NCI-H2107 treated with DMSO at 0.1 percent for 48 hours (cell line): ENCODE measurements around the gene STKLD1.

Experiments used
- DNase-seq: peaks from one replicate; lab custom pipeline; 2025; ENCODE audit not compliant: unreplicated experiment; lab: John Stamatoyannopoulos, UW

Gene STKLD1

DNA sequence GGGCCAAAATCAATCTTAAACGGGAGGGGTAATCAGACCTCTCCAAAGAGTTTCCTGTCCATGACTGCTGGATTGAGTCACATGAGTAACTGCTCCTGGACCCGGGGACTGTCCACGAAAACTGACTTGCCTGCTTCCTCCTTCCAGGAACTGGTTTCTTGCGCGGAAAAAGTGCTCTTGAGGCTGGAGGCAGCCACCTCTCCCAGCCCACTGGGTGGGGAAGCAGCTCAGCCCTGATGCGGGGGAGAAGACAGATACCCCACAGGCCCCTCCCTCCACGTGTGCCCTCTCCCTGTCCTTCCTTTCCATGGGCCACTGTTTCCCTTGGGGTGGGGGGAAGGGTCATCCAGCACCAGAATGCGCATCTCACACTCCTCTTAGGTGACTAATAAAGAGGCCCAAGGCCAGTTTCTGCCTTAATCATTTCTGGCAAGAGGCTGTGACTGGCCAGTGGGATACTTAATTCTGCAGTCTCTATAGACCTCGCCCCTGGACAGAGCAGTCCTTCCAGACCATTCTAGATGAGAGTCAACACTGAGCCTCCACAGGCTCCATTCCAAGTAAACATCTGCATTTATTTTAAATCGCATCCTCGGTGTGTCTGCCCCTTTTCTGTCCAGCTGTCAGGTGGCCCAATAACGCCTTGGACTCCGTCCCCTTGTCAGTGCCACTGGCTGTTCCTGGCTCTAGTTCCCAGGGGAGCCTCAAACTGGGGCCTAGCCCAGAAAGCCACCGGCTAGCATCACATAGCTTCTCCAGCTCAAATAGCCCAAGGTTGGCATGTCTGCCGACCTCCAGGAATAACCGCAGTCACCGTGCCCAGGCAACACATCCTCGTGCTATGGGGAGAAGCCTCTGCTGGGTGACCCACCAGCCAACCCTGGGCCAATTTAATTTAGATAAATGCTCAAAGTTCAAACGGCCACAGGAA lies 29.6 kb downstream of the STKLD1 start:
- DNase-seq: no peak

GRCh38 chr9:133406480-133407307 lies 30.5 kb downstream of the STKLD1 start:
- DNase-seq: peak; percentile 27

- no peak for DNase-seq
These were observed 31.9 kb downstream of the STKLD1 start for GRCh38 chr9:133408042-133408441.

- no peak for DNase-seq
These were observed 39.0 kb downstream of the STKLD1 start for GRCh38 chr9:133415170-133415569.

DNA sequence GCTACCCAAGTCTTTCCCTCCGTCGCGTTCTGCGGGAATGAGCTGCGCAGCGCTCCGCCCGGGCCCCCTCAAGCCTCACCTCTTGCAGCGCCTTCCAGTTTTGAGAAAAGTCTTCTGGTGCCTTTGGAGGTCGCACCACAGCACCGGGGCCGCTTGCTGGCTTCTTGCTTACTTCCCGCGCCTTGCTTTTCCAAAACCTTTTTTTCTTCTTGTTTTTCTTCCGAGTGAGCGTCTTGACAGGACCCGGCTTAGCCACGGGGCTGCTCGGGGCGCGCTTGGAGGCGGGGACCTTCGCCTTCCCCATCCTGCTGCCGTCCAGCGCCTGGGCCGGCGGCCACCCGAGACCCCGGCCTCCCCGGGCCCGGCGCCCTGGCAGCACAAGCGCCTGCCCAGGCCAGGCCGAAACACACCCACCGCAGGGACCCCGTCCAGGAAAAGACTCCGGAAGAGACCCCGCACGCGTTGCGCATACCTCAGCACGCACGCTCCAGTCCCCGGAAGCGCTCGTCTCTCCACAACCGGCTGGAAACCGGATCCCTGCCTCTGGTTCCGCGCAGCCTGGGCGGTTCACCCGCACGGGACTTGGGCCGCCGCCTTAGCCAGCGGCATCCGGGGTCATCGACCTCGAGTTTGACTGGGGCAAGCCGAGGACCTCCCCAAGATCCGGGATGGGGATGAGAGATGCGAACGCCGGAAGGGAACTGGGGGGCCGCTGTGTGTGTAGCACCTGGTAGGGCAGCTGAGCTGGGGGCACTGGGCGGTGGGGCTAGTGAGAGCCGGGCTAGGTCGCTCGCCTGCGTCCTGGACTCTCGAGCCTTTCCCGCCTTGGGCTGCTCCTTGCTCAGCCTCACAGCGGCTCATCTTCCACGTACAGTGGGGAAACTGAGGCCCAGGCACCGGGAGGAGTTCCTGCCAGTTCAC lies 41.6 kb downstream of the STKLD1 start, which contains the start of gene REXO4:
REXO4 (minus strand) TSS at position 470 of the 921 bp plus-strand sequence; CDS start at position 304, 166 bp downstream.
- DNase-seq: peak; percentile 75

- no peak for DNase-seq
These were observed 42.8 kb downstream of the STKLD1 start for GRCh38 chr9:133419005-133419404.

GRCh38 chr9:133420392-133420827 lies 44.2 kb downstream of the STKLD1 start:
- no peak for DNase-seq

- DNase-seq: no peak
These were observed 45.7 kb downstream of the STKLD1 start, which contains the start of gene ADAMTS13 for GRCh38 chr9:133421615-133422542. TSS of gene ADAMTS13 (plus strand) at chr9:133422367. CDS start at chr9:133422444, 77 bp downstream.

GRCh38 chr9:133423216-133423615 lies 47.0 kb downstream of the STKLD1 start:
- DNase-seq: no peak

- DNase-seq: no peak
These were observed 48.0 kb downstream of the STKLD1 start for GRCh38 chr9:133424187-133424586.

DNA sequence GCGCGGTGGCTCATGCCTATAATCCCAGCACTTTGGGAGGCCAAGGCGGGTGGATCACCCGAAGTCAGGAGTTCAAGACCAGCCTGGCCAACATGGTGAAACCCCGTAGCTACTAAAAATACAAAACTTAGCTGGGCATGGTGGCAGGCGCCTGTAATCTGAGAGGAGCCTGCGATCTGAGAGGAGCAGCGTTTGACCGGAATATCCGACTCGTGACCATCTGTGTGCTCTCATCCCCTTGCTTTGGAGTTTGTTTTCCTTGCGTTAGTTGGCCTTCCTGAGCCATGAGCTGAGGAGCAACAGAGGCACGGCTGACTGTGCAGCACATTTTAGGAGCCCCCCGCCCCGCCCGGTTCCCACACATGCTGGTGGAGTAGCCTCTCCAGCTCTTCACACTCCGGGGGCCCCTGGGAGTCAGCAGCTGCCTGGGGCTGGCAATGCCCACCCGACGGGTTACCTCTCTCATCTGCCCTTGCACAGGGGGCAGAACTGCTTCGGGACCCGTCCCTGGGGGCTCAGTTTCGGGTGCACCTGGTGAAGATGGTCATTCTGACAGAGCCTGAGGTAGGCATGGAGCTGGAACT lies 49.0 kb downstream of the STKLD1 start:
- no peak for DNase-seq

GRCh38 chr9:133426011-133426410 lies 49.8 kb downstream of the STKLD1 start:
- no peak for DNase-seq

- no peak for DNase-seq
These were observed 51.6 kb downstream of the STKLD1 start for GRCh38 chr9:133427658-133428348.

DNA sequence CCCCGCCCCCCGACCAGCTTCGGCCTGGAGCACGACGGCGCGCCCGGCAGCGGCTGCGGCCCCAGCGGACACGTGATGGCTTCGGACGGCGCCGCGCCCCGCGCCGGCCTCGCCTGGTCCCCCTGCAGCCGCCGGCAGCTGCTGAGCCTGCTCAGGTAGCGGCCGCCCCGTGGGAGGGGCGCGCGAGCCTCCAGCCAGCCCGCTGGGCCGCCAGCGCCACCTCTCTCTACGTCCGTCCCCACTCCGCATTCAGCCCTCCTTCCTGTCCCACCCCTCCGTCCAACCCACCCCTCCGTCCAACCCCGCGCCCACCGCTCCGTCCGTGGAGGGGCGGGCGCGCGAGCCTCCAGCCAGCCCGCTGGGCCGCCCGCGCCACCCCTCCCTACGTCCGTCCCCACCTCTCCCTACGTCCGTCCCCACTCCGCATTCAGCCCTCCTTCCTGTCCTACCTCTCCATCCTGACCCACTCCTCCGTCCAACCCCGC lies 52.5 kb downstream of the STKLD1 start:
- DNase-seq: no peak

GRCh38 chr9:133429214-133429613 lies 53.0 kb downstream of the STKLD1 start:
- DNase-seq: no peak

- no peak for DNase-seq
These were observed 53.5 kb downstream of the STKLD1 start for GRCh38 chr9:133429641-133430161.

DNA sequence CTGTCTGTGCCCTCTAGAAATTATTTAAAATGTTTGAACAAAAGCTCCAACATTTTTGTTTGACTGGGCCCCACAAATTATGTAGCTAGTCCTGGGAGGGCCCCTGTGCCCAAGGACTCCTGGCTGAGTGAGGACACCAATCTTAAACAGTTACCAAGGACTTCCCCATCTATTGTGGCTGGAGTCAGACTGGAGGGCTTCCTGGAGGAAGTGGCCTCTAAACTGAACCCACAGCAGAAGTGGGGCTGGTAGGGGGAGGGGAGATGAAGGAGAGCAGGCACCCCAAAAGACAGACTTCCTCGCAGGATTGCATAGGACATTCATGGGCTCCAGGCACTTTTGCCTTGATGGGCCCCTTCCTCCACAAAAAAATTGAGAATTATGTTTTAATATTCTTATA lies 54.1 kb downstream of the STKLD1 start:
- DNase-seq: no peak

DNA sequence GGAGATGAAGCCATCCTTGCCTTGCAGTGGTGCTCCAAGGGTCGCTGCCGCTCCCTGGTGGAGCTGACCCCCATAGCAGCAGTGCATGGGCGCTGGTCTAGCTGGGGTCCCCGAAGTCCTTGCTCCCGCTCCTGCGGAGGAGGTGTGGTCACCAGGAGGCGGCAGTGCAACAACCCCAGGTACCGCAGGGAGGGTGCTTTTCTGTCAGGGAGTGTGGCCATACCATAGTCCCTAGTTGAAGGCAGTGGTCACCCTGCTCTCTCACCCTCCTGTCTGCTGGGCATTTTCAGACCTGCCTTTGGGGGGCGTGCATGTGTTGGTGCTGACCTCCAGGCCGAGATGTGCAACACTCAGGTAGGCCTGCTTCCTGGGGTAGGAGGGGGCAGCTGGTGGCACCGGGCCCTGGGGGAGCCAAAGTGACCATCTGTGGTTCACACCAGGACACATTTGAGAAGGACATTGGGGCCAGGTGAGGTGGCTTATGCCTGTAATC lies 57.2 kb downstream of the STKLD1 start:
- no peak for DNase-seq
